ENCODE results near the gene NEK5.

DNA sequence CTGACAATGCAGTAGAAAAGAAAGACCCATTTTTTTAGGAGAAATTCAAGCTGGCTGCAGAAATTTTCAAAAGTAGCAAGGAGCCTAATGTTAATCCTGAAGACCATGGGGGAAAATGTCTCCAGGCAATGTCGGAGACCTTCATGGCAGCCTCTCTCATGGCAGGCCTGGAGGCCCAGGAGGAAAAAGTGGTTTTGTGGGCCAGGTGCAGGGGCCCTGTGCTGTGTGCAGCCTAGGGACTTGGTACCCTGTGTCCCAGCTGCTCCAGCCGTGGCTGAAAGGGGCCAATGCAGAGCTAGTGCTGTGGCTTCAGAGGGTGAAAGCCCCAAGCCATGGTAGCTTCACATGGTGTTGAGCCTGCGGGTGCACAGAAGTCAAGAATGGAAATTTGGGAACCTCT, 112.6 kb downstream of the NEK5 start:
- TF ChIP-seq, protein P1, sequence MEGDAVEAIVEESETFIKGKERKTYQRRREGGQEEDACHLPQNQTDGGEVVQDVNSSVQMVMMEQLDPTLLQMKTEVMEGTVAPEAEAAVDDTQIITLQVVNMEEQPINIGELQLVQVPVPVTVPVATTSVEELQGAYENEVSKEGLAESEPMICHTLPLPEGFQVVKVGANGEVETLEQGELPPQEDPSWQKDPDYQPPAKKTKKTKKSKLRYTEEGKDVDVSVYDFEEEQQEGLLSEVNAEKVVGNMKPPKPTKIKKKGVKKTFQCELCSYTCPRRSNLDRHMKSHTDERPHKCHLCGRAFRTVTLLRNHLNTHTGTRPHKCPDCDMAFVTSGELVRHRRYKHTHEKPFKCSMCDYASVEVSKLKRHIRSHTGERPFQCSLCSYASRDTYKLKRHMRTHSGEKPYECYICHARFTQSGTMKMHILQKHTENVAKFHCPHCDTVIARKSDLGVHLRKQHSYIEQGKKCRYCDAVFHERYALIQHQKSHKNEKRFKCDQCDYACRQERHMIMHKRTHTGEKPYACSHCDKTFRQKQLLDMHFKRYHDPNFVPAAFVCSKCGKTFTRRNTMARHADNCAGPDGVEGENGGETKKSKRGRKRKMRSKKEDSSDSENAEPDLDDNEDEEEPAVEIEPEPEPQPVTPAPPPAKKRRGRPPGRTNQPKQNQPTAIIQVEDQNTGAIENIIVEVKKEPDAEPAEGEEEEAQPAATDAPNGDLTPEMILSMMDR (IDR thresholded peaks at IDR 0.05; ENCODE audit: insufficient read depth, low read length, poor library complexity, severe bottlenecking): no peak
- TF ChIP-seq EZH2phosphoT487 (conservative IDR thresholded peaks at IDR 0.05; ENCODE audit: low read length): no peak
